Stomach (tissue), 9 donors: ENCODE measurements around the gene PLEKHH1. TPM values are rescaled to one million over a fixed set of nuclear protein-coding genes. Genes with fewer than 3 reads are reported as not detected.

Source experiments
- DNase-seq, 2 donors: peaks; one replicate each; pipeline versions ENCODE4 v3.0.0 to v3.0.0-alpha.2; 2013 to 2019
- H3K27ac ChIP-seq, 5 donors: fragments of 200-600 bp in 4 of 5; sonication (generic) in 4 of 5; one replicate each; pipeline ENCODE4 v1.5.1; 2013 to 2019; ENCODE audit warnings: mild to moderate bottlenecking in 1 of 5, moderate library complexity in 1 of 5
- H3K27me3 ChIP-seq, 3 donors: fragments of 200-600 bp; sonication (generic); one replicate each; pipeline ENCODE4 v1.5.1; 2017 to 2019; ENCODE audit warnings: mixed run types in 1 of 3
- H3K36me3 ChIP-seq, 4 donors: fragments of 200-600 bp; sonication (generic); 1 replicate in 3 of 4; 2 replicates in 1 of 4; pipeline ENCODE4 v1.5.1; 2016 to 2019
- H3K4me1 ChIP-seq, 4 donors: fragments of 200-600 bp; sonication (generic); one replicate each; pipeline ENCODE4 v1.5.1; 2016 to 2019
- H3K4me3 ChIP-seq, 4 donors: fragments of 200-600 bp; sonication (generic) in 3 of 4; one replicate each; pipeline ENCODE4 v1.5.1; 2016 to 2019; ENCODE audit warnings: mild to moderate bottlenecking in 1 of 4
- H3K9me3 ChIP-seq, 4 donors: fragments of 200-600 bp; sonication (generic); one replicate each; pipeline ENCODE4 v1.5.1; 2016 to 2019
- CTCF ChIP-seq, 7 experiments: fragments of 450-650 bp in 4 of 7; fragments of 200-600 bp in 3 of 7; sonication (generic) in 3 of 7; IDR thresholded peaks; one replicate each; pipeline ENCODE4 v1.5.1; 2016 to 2019; ENCODE audit warnings: antibody characterized with exemption in 7 of 7, control low read depth in 2 of 7, mild to moderate bottlenecking in 1 of 7
- EP300 ChIP-seq: sonication (generic); formaldehyde crosslinking; IDR thresholded peaks from one replicate; pipeline ENCODE4 v1.6.1; 2017; ENCODE audit warnings: antibody characterized with exemption
- POLR2A ChIP-seq, 4 donors: fragments of 450-650 bp; IDR thresholded peaks; one replicate each; pipeline ENCODE4 v1.6.1; 2016; ENCODE audit warnings: antibody characterized with exemption in 4 of 4, control low read depth in 2 of 4, mild to moderate bottlenecking in 1 of 4, moderate library complexity in 1 of 4
- POLR2AphosphoS5 ChIP-seq, 3 donors: sonication (generic); formaldehyde crosslinking; IDR thresholded peaks; one replicate each; pipeline ENCODE4 v1.6.1; 2016; ENCODE audit warnings: antibody characterized with exemption in 3 of 3
- WGBS, 5 donors: extraction: QIAGEN DNeasy Blood & Tissue Kit in 3 of 5; methylation state at CpG; one replicate each; pipeline versions ENCODE4 v1.1.5 to v1.1.7; 2013 to 2018; 5-methylcytosine and 5-hydroxymethylcytosine counted together
- intact Hi-C: fragments of 100-400 bp; cut with DNase I; formaldehyde crosslinking; loops from one replicate; pipeline ENCODE4 v1.15.1; 2023; ENCODE audit warnings: low total_unique reads
- polyA plus RNA-seq, 3 donors: library from polyadenylated mRNA; stranded (reverse); fragments of 200-250 nt; gene quantifications; one replicate each; pipeline ENCODE4 v1.2.3, GENCODE V29; 2013
- total RNA-seq, 5 donors: library from RNA; depleted of rRNA; stranded (reverse); fragments of >200 nt; gene quantifications; one replicate each; pipeline versions ENCODE4 v1.1.0 to v1.2.3, GENCODE V29; 2014 to 2016
- donor health status: healthy with polysubstance abuse.
- donor health status: Bipolar disorder and iron deficiency.
- donor health status: healthy.

The PLEKHH1 gene
- total and polyA plus RNA-seq, 8 donors = 3.8 to 136 (median 31.4) TPM

GRCh38 chr14:67549734-67550133 lies 16.6 kb downstream of the PLEKHH1 start:
- TF ChIP-seq POLR2A (IDR thresholded peaks at IDR 0.05) = no peak
- no peak for TF ChIP-seq EP300
- TF ChIP-seq CTCF (IDR thresholded peaks at IDR 0.05) = no peak
- no peak for TF ChIP-seq POLR2AphosphoS5 (IDR thresholded peaks at IDR 0.05)
- DNase-seq = no peak
- 84 to 95% (median 93%) methylated on average over 4 of the region's 4 CpGs for WGBS, 5 donors

GRCh38 chr14:67551123-67551522 lies 18.0 kb downstream of the PLEKHH1 start:
- no peak overlapping the region for H3K27ac ChIP-seq
- intact Hi-C loops = no loop called here
- DNase-seq = no peak
- 91 to 96% (median 95%) methylated on average over 3 of the region's 3 CpGs for WGBS, 5 donors
- no peaks in the 10 kb centered on the region for H3K9me3 ChIP-seq
- no peaks in the 10 kb centered on the region for H3K27me3 ChIP-seq
- H3K36me3 ChIP-seq = peaks cover 0 to 11% (median 2%) of the 10 kb centered on the region in 4 donors
- H3K4me3 ChIP-seq = no peak overlapping the region
- no peaks in the 10 kb centered on the region for H3K4me1 ChIP-seq
- no peak for TF ChIP-seq POLR2AphosphoS5 (IDR thresholded peaks at IDR 0.05)
- TF ChIP-seq POLR2A (IDR thresholded peaks at IDR 0.05) = no peak
- no peak for TF ChIP-seq CTCF (IDR thresholded peaks at IDR 0.05)
- TF ChIP-seq EP300 = no peak

More at GRCh38 chr14:67549734-67550133, 16.6 kb downstream of the PLEKHH1 start:
- intact Hi-C loops = no loop called here
- Histone ChIP-seq H3K27me3 (no peaks in the 10 kb centered on the region), H3K27ac (no peak overlapping the region), H3K4me3 (no peak overlapping the region), H3K4me1 (no peaks in the 10 kb centered on the region), H3K36me3 (peaks cover 0 to 7% (median 0%) of the 10 kb centered on the region in 4 donors), H3K9me3 (no peaks in the 10 kb centered on the region)

GRCh38 chr14:67551940-67552339 lies 18.9 kb downstream of the PLEKHH1 start:
- Histone ChIP-seq H3K4me1 (no peaks in the 10 kb centered on the region), H3K27me3 (no peaks in the 10 kb centered on the region), H3K27ac (no peak overlapping the region), H3K4me3 (no peak overlapping the region), H3K36me3 (peaks cover 0 to 10% (median 4%) of the 10 kb centered on the region in 4 donors), H3K9me3 (no peaks in the 10 kb centered on the region)
- no peak for DNase-seq
- WGBS, 5 donors = 85 to 98% (median 92%) methylated on average over 3 of the region's 3 CpGs
- intact Hi-C loops = no loop called here
- TF ChIP-seq EP300 (no peak), POLR2AphosphoS5 (IDR thresholded peaks at IDR 0.05) (no peak), POLR2A (IDR thresholded peaks at IDR 0.05) (no peak), CTCF (IDR thresholded peaks at IDR 0.05) (no peak)

GRCh38 chr14:67553547-67553946 lies 20.5 kb downstream of the PLEKHH1 start:
- 35 to 51% (median 39%) methylated on average over 3 of the region's 3 CpGs for WGBS, 5 donors
- TF ChIP-seq EP300 (no peak), POLR2AphosphoS5 (IDR thresholded peaks at IDR 0.05) (no peak), POLR2A (IDR thresholded peaks at IDR 0.05) (no peak)
- Histone ChIP-seq H3K27ac (no peak overlapping the region), H3K4me3 (no peak overlapping the region), H3K9me3 (no peaks in the 10 kb centered on the region), H3K27me3 (no peaks in the 10 kb centered on the region), H3K36me3 (peaks cover 0 to 19% (median 15%) of the 10 kb centered on the region in 4 donors), H3K4me1 (no peaks in the 10 kb centered on the region)
- intact Hi-C loops = no loop called here
- DNase-seq = no peak

- Histone ChIP-seq H3K4me3 (no peak overlapping the region), H3K9me3 (no peaks in the 10 kb centered on the region), H3K27ac (no peak overlapping the region), H3K4me1 (no peaks in the 10 kb centered on the region), H3K27me3 (no peaks in the 10 kb centered on the region), H3K36me3 (peaks cover 0 to 21% (median 18%) of the 10 kb centered on the region in 4 donors)
- WGBS, 5 donors = 90 to 96% (median 94%) methylated on average over 7 of the region's 7 CpGs
- DNase-seq = no peak
- TF ChIP-seq POLR2A (IDR thresholded peaks at IDR 0.05) (no peak), POLR2AphosphoS5 (IDR thresholded peaks at IDR 0.05) (no peak), CTCF (IDR thresholded peaks at IDR 0.05) (no peak), EP300 (no peak)
- intact Hi-C loops = no loop called here
Observed at GRCh38 chr14:67554341-67554740, 21.3 kb downstream of the PLEKHH1 start.
